ENCODE measurements around the gene PGPEP1.

GRCh38 chr19:18311502-18312091, 28.8 kb upstream of the PGPEP1 start:
- TF ChIP-seq CTCF (IDR thresholded peaks at IDR 0.05), result no peak
- no peak for TF ChIP-seq POLR2A (IDR thresholded peaks at IDR 0.05)

Data from right lobe of liver (tissue), 4 donors.